Duodenal mucosa (tissue), 2 donors: ENCODE measurements around the gene FAM25A.
"Not testable (repeated sequence)": the region's sequence is repeated elsewhere in the genome, so short reads cannot be mapped to it uniquely, and the experiment has no call there.

Experiments used
- H3K27ac ChIP-seq: one replicate; pipeline ENCODE4 v1.7.0; 2013; ENCODE audit warnings: low read depth, low read length
- H3K27me3 ChIP-seq, 2 donors: one replicate each; pipeline ENCODE4 v1.7.0; 2013; ENCODE audit warnings: low read length in 2 of 2, control low read depth in 1 of 2; ENCODE audit not compliant: insufficient read depth in 2 of 2, control insufficient read depth in 1 of 2
- H3K36me3 ChIP-seq, 2 donors: one replicate each; pipeline ENCODE4 v1.7.0; 2013; ENCODE audit warnings: low read length in 2 of 2, control low read depth in 1 of 2; ENCODE audit not compliant: insufficient read depth in 2 of 2, control insufficient read depth in 1 of 2
- H3K4me1 ChIP-seq, 2 donors: one replicate each; pipeline ENCODE4 v1.7.0; 2013; ENCODE audit warnings: low read length in 2 of 2, control low read depth in 1 of 2; ENCODE audit not compliant: insufficient read depth in 2 of 2, control insufficient read depth in 1 of 2
- H3K4me3 ChIP-seq, 2 donors: one replicate each; pipeline ENCODE4 v1.7.0; 2013; ENCODE audit warnings: low read length in 2 of 2, low read depth in 1 of 2
- H3K9ac ChIP-seq, 2 donors: one replicate each; pipeline ENCODE4 v1.7.0; 2013; ENCODE audit warnings: low read length in 2 of 2, low read depth in 1 of 2
- H3K9me3 ChIP-seq, 2 donors: one replicate each; pipeline ENCODE4 v1.7.0; 2013; ENCODE audit warnings: low read length in 2 of 2, control low read depth in 1 of 2; ENCODE audit not compliant: control insufficient read depth in 1 of 2

FAM25A gene

DNA sequence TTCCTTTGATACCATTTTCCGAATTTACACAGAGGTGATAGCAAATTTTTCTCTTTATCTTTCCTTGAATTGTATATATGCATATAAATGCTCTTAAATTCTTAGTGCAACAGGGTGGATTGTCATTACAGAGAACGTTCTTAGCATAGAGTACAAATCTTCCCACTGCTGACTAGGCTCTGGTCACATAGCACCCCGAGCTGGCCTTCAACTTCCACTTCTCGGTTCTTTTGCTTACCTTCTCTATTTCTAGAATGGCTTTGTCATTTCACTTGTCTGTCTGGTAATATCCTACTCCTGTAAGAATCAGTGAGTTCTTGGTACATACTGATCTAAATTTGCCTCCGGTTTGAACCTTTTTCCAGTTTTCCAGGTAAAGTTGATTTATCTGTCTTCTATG lies 38.4 kb upstream of the FAM25A start:
- Histone ChIP-seq H3K27me3 (no peaks in the 10 kb centered on the region), H3K4me3 (no peak overlapping the region), H3K4me1 (peaks cover 9 to 12% of the 10 kb centered on the region in 2 donors), H3K9ac (no peak overlapping the region), H3K36me3 (peaks cover 0 to 3% of the 10 kb centered on the region in 2 donors), H3K9me3 (no peaks in the 10 kb centered on the region), H3K27ac (no peak overlapping the region)

DNA sequence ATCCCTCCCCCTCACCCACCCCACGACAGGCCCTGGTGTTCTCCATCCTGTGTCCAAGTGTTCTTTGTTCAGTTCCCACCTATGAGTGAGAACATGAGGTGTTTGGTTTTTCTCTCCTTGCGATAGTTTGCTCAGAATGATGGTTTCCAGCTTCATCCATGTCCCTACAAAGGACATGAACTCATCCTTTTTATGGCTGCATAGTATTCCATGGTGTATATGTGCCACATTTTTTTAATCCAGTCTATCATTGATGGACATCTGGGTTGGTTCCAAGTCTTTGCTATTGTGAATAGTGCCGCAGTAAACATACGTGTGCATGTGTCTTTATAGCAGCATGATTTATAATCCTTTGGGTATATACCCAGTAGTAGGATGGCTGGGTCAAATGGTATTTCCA lies 35.6 kb upstream of the FAM25A start:
- peaks cover 9 to 11% of the 10 kb centered on the region in 2 donors for H3K4me1 ChIP-seq
- H3K9ac ChIP-seq, H3K4me3 ChIP-seq, H3K9me3 ChIP-seq, H3K36me3 ChIP-seq, H3K27me3 ChIP-seq, H3K27ac ChIP-seq: not testable (repeated sequence)

DNA sequence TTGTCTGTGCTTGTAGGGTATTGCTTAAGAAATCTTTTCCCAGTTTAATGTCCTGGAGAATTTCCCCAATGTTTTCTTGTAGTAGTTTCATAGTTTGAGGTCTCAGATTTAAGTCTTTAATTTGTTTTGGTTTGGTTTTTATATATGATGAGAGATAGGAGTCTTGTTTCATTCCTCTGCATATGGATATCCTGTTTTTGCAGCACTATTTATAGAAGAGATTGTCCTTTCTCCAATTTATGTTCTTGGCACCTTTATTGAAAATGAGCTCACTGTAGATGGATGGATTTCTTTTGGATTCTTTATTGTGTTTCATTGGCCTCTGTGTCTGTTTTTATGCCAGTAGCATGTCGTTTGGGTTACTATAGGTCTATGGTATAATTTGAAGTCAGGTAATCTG lies 31.6 kb upstream of the FAM25A start:
- Histone ChIP-seq H3K27me3 (no peaks in the 10 kb centered on the region), H3K9ac (no peak overlapping the region), H3K4me1 (no peaks in the 10 kb centered on the region), H3K4me3 (no peak overlapping the region), H3K9me3 (no peaks in the 10 kb centered on the region), H3K27ac (no peak overlapping the region), H3K36me3 (peaks cover 0 to 4% of the 10 kb centered on the region in 2 donors)

DNA sequence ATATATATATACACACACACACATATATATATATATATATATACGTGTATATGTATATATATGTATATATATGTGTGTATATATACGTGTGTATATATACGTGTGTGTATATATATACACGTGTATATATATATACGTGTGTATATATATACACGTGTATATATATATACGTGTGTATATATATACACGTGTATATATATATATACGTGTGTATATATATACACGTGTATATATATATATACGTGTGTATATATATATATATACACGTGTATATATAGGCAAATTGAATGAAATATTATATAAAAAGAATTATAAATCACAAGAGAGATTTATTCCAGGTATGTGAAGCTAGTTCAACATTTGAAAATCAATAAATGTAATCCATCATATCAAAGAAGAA lies 28.7 kb upstream of the FAM25A start:
- H3K9ac ChIP-seq, H3K27me3 ChIP-seq, H3K27ac ChIP-seq, H3K4me1 ChIP-seq, H3K36me3 ChIP-seq, H3K9me3 ChIP-seq, H3K4me3 ChIP-seq: not testable (repeated sequence)

DNA sequence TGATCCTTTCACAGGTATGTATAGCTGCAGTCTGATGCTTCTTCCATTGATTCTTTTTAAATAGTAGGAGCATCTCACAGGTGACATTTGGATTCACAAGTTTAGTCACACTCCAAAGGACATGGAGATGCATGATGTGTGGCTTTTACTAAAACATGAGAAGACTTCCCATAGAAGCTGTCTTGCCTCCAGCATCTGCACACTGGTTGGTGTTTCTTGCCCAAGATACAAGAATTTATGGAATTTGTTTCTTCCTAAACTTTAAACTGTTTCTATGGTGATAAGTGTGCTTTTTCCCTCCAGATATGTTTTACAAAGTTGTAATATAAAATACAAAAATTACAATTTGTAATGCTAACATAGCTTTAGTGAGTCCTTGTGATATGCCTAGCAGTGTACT lies 27.6 kb upstream of the FAM25A start:
- Histone ChIP-seq H3K27ac (no peak overlapping the region), H3K9me3 (no peaks in the 10 kb centered on the region), H3K4me1 (no peaks in the 10 kb centered on the region), H3K36me3 (peaks cover 0 to 4% of the 10 kb centered on the region in 2 donors), H3K27me3 (no peaks in the 10 kb centered on the region), H3K4me3 (no peak overlapping the region), H3K9ac (no peak overlapping the region)

DNA sequence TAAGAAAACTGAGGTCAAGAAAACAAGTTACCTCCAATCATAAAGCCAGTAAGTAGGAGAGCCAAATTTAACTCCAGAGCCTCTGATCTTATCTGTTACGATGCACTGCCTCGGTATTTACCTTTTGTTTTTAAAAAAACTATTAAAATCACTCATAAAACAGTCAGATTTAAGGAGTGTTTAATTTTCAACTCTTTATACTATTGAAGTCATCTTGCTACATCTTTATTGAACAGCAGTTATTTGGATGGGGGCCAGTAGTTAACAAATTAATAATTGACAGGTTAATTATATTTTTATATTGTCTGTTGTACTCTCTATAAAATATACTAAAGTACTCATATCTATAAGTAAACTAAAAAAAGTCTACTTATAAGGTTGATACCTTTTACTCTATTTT lies 27.2 kb upstream of the FAM25A start:
- no peaks in the 10 kb centered on the region for H3K9me3 ChIP-seq

DNA sequence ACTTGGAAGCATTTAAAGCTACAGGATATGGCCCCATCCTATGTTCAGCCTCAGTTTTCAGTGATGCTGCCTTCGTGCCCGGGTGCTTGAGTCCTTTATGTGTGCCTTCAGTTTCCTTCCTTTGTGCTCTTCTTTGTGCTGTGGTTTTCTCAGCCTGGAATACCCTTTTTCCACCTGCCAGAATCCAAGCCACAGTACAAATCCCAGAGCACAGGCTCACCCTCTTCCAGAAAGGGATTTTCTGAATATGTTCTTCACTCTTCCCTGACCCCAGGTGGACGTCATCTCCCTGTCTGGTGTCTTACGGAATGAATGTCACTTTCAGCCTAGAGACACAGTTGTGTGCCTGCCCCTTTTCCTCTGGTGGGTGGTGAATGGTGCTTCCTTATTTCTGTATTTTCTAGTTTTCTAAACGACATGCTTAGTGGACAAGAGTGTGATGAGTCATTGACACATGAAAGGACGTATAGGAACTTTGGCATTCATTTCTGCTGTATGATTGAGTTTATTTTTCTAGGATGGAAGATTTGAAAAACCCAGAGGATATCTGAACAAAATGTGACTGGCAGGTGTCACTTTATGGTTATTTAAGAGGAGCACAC lies 20.2 kb upstream of the FAM25A start:
- not testable (repeated sequence) for H3K27ac ChIP-seq, H3K27me3 ChIP-seq, H3K9me3 ChIP-seq, H3K36me3 ChIP-seq, H3K9ac ChIP-seq, H3K4me1 ChIP-seq, H3K4me3 ChIP-seq

More for the DNA sequence above, 27.2 kb upstream of the FAM25A start:
- H3K9ac ChIP-seq = no peak overlapping the region
- no peak overlapping the region for H3K27ac ChIP-seq
- no peaks in the 10 kb centered on the region for H3K27me3 ChIP-seq
- H3K36me3 ChIP-seq = peaks cover 0 to 4% of the 10 kb centered on the region in 2 donors
- H3K4me1 ChIP-seq = no peaks in the 10 kb centered on the region
- no peak overlapping the region for H3K4me3 ChIP-seq

DNA sequence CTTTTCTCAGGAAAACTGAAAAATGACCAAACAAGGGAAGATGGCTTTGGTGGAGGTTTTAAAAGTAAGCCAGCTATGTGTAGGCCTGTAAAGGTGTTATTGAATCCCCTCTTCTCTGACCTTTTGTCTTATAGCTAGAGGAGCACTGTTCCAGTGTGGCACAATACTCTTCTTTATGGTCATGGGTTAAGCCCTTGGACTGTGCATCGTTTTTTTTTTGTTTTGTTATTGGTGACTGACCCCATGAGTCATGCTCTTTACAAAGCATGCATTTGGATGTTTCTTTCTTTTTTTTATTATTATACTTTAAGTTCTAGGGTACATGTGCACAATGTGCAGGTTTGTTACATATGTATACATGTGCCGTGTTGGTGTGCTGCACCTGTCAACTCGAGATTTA lies 19.6 kb upstream of the FAM25A start:
- H3K9ac ChIP-seq = no peak overlapping the region
- H3K27me3 ChIP-seq = no peaks in the 10 kb centered on the region
- H3K36me3 ChIP-seq = no peaks in the 10 kb centered on the region
- no peaks in the 10 kb centered on the region for H3K9me3 ChIP-seq
- no peak overlapping the region for H3K4me3 ChIP-seq
- no peaks in the 10 kb centered on the region for H3K4me1 ChIP-seq
- H3K27ac ChIP-seq = no peak overlapping the region

DNA sequence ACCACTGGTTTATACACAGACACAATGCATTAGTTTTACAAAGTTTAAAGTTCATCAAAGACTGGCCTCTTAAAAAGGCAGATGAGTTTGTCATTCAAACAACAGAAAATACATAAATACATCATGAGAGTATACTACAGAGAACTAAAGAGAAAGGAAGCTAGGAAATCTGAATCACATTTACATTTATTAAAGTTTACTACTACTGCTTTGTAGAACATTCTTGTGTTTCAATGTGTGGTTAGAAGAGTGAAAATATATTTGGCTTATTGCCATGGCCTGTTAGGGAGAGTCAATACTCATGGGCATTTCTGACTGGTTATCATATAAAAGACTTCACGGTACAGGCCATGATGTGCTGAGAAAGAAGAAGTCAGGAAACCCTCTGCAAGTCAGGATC lies 13.0 kb upstream of the FAM25A start:
- not testable (repeated sequence) for H3K4me1 ChIP-seq, H3K27me3 ChIP-seq, H3K9ac ChIP-seq, H3K4me3 ChIP-seq, H3K36me3 ChIP-seq, H3K9me3 ChIP-seq, H3K27ac ChIP-seq

DNA sequence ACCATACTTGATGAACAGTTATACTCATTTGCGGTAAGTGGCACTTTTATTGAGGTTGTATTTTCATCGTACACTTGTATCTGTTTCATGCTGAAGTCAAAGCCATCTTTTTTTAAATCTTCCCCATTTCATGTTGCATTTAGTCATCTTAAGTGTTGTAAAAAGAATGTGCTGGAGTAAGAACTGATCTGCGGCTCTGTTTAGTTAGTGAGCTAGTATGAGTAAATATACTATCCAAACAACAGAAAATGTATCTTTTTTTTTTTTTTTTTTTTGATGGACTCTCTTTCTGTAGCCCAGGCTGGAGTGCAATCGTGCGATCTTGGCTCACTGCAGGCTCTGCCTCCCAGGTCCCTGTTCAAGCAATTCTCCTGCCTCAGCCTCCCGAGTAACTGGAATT lies 12.4 kb upstream of the FAM25A start:
- not testable (repeated sequence) for H3K9ac ChIP-seq, H3K9me3 ChIP-seq, H3K4me1 ChIP-seq, H3K4me3 ChIP-seq, H3K27ac ChIP-seq, H3K36me3 ChIP-seq, H3K27me3 ChIP-seq

DNA sequence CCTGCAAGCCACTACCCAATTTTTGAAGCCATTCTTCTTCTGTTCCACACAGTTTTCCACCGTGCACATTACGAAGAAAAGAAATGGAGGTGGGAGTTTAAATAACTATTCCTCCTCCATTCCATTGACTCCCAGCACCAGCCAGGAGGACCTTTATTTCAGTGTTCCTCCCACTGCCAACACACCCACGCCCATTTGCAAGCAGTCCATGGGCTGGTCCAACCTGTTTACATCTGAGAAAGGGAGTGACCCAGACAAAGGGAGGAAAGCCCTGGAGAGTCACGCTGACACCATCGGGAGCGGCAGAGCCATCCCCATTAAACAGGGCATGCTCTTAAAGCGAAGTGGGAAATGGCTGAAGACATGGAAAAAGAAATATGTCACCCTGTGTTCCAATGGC lies 11.8 kb upstream of the FAM25A start:
- H3K27me3 ChIP-seq, H3K9me3 ChIP-seq, H3K4me1 ChIP-seq, H3K27ac ChIP-seq, H3K9ac ChIP-seq, H3K4me3 ChIP-seq, H3K36me3 ChIP-seq: not testable (repeated sequence)
